Astrocyte of the hippocampus (primary cell): ENCODE data around the gene TYMS.
"Not testable (repeated sequence)": the region's sequence is repeated elsewhere in the genome, so short reads cannot be mapped to it uniquely, and the experiment has no call there.

Experiments used
- DNase-seq: peaks from one replicate; pipeline ENCODE4 v3.0.0; 2011; ENCODE audit warnings: low read depth, low spot score

TYMS gene

GRCh38 chr18:677145-677544 lies 19.7 kb downstream of the TYMS start:
- DNase-seq = no peak

DNA sequence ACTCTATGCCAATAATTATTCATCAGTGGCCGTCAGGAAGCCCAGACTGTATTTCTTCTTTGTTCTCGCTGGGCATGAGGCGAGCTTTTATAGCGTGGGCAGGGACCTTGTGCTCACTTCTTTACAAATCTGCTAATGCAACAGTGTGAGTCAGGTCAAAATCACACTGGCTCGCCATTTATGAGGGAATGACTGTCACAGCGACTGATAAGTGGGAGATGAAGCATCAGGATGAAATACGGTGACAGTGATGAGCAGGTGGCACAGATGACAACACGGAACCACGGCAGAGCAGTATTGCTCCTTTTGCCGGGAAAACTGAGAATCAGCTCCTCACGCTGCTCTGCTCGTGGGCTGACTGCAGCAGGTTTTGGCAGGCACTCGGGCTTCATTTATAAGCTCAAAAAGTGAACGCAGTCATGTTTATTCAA lies 20.5 kb downstream of the TYMS start:
- DNase-seq = peak; percentile 64

- no peak for DNase-seq
Observed at GRCh38 chr18:678482-679182, 21.2 kb downstream of the TYMS start.

DNA sequence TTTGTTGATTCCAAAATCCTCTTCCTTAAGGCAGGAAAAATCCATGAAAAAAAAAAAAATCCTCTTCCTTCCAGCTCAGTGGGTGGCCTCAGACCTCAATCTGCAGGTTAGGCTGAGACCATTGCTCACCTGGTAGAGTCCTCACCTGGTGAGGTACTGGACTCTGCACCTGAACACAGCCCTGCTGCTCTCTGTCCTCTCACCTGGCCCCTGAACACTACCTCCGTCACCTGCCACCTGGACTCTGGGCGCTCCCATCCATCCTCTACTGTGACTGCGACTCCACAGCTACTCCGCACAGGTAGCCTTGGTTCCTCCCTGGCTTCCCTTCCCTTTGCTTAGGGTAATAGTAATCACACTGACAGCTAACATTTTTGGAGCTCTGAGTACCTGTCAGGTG lies 22.1 kb downstream of the TYMS start:
- DNase-seq = no peak

DNA sequence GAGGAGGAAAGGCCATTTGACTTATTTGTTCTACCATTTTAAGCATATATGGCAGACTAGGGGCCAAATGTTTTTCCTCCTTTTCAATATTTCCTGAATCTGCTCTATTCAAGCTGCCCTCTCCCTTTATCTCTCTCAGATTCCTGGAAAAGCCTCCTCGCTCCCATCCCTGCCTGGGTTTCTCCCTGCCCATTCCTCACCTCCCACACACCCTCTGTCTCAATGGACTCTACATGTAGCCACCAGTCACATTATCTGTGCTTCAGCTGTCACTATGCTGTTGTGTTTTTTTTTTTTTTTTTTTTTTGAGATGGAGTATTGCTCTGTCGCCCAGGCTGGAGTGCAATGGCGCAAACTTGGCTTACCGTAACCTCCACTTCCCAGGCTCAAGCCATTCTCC lies 22.9 kb downstream of the TYMS start:
- no peak for DNase-seq

DNA sequence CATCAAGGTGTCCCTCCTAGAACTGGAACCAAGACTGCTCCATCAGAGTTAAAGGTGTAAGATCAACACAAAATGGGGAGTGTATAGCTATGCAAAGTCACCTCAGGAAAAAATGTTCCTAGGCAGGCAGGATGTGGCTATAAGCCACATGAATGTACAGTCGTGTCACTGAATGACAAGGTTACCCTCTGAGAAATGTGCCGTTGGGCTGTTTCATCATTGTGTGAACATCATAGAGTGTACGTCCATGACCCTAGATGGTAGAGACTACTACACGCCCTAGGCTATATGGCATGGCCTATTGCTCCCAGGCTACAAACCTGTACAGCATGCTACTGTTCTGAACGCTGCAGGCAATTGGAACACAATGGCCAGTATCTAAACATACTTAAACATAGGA lies 24.5 kb downstream of the TYMS start:
- DNase-seq = no peak

GRCh38 chr18:682416-682815 lies 25.0 kb downstream of the TYMS start:
- DNase-seq = not testable (repeated sequence)

DNA sequence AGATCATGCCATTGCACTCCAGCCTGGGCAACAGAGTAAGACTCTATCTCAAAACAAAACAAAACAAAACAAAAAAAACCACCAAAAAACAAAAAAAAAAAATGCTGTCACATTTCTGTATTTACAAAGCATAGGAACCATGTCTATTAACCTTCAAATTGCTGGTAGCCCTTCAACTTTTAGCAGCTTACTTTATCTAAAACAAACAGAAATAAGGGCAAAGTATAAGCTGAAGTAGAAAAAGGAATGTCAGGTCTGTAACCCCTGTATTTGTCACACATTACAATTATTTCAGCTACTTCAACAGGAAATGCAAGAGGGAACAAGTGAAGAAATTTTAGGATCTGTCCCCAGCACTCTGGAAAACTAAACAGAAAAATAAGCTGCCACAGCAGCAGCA lies 25.4 kb downstream of the TYMS start:
- DNase-seq = no peak

DNA sequence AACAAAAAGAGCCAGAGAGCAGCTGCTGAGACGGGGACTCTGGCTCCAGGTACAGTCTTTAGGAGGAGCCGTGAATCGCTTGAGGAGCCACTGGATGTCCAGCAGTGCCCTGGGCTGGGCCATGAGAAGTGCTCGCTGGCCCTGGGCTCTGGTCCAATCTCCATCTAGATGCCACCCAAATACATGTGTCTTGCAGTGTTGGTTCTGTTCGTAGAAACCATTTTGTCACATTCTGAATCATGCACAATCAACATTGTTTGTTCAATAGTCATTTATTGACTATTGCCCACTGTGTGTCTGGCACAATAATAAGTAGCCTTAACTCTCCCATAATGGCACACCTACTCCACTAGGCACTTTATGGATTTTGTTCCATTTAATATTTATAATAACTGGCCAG lies 26.1 kb downstream of the TYMS start:
- DNase-seq = no peak

GRCh38 chr18:685438-685837 lies 28.0 kb downstream of the TYMS start:
- no peak for DNase-seq

DNA sequence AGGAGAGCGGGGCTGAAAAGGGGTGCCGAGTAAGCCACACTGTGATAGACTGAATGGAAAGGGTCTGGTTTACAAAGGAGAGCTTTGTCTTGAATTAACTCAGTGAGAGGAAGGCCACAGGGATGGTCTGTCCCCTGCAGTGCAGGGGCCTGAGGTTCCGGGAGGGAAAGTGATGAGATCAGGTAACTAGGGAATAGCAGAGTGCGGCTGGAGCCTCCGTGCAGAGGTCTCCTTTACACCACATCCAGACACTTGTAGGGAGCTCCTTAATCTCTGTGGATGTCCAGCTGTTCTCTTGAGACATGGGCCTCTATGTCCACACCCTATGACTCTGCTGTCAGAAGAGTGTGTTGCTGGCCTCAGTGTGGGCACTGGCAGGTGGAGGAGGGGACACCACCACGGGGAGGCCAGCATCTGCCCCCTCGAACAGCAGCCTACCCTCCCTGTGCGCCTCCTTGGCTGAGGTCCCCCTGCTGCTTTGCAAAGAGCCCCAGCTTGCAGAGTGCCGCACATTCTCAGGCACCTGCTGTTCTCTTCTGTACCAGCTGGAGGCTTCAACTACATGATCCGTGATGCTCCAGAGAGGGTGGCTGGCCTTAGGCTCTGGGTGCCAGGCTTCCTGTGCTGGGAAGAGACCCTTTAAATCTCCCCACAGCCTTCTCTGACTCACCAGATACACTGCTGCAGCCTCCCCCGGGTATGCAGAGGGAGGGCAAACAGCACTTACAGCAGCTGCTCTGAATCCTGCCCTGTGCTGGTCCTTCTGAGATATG lies 29.1 kb downstream of the TYMS start:
- peak; percentile 18 for DNase-seq

GRCh38 chr18:688323-688722 lies 30.9 kb downstream of the TYMS start:
- DNase-seq = no peak

DNA sequence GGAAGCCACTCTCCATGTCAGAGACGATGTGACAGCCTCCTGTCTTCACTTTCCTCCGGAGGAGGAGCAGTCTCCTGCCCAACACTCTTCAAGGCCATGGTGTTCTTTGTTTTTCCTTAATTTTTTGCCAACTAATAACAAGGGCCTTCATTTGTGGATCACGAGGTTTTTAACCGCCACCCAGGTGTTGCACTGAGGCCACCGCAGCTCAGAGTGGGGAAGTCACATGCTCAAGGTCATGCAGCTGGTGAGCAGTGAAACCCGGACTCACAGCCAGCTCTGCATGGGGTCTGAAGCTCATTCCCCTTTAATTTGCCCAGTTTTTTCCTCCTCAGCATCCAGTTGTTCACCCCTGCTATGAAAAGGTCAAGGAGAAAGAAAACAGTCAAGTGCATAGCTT lies 35.4 kb downstream of the TYMS start:
- no peak for DNase-seq

DNA sequence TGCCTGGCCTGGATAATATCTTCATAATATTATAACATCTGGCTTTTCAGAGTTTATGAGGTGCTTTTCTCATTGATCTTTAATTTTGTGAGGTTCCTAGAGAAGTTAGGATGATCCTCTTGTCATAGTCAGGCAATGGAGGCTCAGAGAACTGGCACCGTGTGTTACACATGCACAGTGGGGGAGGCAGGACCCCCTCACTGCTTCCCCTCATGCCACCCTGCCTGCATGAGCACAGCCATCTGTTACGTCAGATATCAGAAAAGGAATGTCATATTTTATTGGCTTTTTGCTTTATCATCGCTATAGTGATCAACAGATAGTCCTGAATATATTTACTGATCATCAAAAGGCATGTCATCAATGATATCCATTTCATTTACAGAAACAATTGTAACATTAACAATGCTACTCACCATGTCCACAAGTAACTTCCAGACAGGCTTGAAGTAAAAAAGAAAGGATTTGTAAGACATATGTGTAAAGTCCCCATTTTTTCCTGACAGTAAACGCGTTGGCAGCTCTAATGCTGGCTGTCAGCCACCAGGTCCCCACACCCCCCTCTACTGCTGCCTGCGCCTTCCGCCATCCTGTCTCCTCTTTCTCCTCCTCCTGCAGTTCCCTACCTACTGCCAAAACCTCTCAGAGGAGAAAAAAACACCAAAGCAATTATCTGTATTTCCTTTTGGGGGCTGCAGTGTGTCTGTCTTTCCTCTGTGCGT lies 36.2 kb downstream of the TYMS start:
- DNase-seq = no peak

GRCh38 chr18:697012-697411 lies 39.6 kb downstream of the TYMS start:
- no peak for DNase-seq

DNA sequence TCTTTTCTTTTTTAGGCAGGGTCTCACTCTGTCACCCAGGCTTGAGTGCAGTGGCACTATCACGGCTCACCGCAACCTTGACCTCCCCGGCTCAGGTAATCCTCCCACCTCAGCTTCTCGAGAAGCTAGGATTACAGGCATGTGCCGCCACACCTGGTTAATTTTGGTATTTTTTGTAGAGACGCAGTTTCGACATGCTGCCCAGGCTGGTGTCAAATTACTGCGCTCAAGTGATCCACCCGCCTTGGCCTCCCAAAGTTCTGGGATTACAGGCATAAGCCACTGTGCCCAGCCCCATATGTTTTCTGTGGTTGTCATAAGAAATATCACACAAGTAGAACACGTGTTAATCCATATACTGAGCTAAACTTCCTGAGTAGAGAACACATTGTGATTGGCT lies 40.3 kb downstream of the TYMS start:
- no peak for DNase-seq

DNA sequence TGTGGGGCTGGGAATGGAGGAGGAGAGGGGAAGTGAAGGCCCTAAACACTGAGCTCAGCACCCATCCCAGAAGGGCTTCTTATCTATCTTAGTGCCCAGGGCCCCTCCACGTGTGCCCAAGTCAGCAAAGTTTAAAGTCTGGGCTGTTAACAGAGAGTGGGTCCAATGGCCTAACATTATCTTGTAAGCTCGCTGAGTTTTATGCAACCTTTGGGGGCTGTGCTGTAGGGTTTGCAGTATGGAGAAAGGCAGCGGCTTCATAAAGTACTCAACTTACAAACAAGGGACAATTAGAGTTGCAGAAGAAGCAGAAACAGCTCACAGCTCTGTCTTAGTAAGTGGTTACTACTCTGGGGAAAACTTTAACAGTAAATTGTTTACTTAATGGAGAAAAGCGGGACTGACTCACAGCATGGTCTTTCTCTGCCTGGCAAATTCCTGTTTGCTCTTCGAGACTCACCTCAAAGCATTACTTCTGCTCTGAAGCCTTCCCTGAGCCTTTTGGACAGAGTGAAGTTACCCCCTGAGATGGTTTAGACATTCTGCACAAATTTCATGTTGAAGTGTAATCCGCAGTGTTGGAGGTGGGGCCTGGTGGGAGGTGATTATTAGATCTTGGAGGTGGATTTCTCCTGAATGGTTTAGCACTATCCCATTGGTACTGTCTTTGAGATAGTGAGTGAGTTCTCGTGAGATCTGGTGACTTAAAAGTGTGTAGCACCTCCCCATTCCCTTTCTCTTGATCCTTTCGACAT lies 45.9 kb downstream of the TYMS start:
- DNase-seq = peak; percentile 77

- DNase-seq = peak; percentile 22
Observed at GRCh38 chr18:706405-706804, 49.0 kb downstream of the TYMS start.

DNA sequence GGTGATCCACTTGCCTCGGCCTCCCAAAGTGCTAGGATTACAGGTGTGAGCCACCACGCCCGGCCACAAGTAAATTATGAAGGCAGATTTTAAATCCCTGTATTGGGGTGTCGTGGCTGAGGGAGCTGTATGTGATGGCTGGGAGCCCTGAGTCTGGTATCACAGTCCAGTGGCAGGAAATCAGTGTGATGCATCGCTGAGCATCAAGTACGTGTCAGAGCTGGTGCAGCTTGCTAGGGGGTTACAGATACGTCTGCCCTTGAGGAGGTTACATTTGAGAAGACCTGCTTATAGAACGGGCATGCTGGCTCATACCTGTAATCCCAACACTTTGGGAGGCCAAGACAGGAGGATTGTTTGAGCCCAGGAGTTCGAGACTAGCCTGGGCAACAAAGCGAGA lies 50.6 kb downstream of the TYMS start:
- DNase-seq = no peak

GRCh38 chr18:709771-710170 lies 52.3 kb downstream of the TYMS start:
- DNase-seq = no peak

DNA sequence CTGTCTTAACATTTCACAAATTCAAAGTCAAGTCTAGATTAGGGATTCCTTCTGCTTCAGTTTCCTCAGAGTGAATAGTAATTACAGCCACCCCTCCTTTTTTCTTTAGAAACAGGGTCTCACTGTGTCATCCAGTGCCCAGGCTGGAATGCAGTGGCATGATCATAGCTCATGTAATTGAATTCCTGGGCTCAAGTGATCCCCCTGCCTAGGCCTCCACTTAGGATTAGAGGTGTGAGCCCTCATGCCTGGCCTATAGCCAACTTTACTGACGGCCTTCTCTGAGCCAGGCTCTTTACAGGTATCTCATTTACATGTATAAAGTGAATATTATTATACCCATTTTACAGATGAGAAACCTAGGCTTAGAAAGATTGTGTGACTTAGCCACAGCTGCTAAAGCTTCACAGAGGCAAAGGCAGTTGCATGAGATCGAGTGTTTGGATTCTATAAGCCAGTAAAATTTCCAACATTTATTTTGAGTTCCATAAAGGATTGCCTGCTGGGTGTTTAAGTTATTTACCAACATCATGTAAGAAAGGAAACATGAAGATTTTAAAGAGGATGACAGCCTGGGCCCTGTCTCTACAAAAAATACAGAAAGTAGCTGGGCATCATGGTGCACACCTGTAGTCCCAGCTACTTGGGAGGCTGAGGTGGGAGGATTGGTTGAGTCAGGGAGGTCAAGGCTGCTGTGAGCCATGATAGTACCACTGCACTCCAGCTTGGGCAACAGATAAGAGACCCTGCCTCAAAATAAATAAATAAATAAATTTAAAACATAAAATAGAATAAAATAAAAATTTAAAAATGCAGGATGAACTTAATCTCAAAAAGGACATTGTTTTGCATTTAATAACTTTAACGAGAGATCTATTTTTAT lies 53.2 kb downstream of the TYMS start:
- DNase-seq = no peak
